H9 (cell line): ENCODE measurements around the gene MYOCOS. TPM values are rescaled to one million over a fixed set of nuclear protein-coding genes. Genes with fewer than 3 reads are reported as not detected.

Experiments used
- DNase-seq: peaks from one replicate; pipeline ENCODE4 v3.0.0-alpha.2; 2017
- H2AFZ ChIP-seq: one replicate; pipeline ENCODE4 v1.6.1; 2013; ENCODE audit warnings: mild to moderate bottlenecking, low read length, control low read depth, moderate library complexity
- H2AK5ac ChIP-seq: 2 replicates; pipeline ENCODE4 v1.6.1; 2013; ENCODE audit warnings: low read length, control low read depth, mixed read lengths; ENCODE audit not compliant: insufficient read length
- H2BK120ac ChIP-seq: one replicate; pipeline ENCODE4 v1.6.1; 2013; ENCODE audit warnings: low read depth, mild to moderate bottlenecking, low read length, control low read depth, inconsistent platforms; ENCODE audit not compliant: poor library complexity, severe bottlenecking
- H2BK12ac ChIP-seq: 2 replicates; pipeline ENCODE4 v1.6.1; 2013; ENCODE audit warnings: low read length, control low read depth, mixed read lengths, low read depth; ENCODE audit not compliant: insufficient read length
- H2BK15ac ChIP-seq: 2 replicates; pipeline ENCODE4 v1.6.1; 2013; ENCODE audit warnings: low read depth, low read length, control low read depth
- H2BK20ac ChIP-seq: one replicate; pipeline ENCODE4 v1.6.1; 2013; ENCODE audit warnings: low read depth, mild to moderate bottlenecking, low read length, control low read depth, inconsistent platforms; ENCODE audit not compliant: poor library complexity, severe bottlenecking
- H2BK5ac ChIP-seq: 2 replicates; pipeline ENCODE4 v1.6.1; 2013; ENCODE audit warnings: low read length, control low read depth, mixed read lengths; ENCODE audit not compliant: insufficient read length
- H3K14ac ChIP-seq: 2 replicates; pipeline ENCODE4 v1.6.1; 2013; ENCODE audit warnings: low read length, control low read depth; ENCODE audit not compliant: insufficient read depth
- H3K18ac ChIP-seq: 2 replicates; pipeline ENCODE4 v1.6.1; 2013; ENCODE audit warnings: low read depth, mild to moderate bottlenecking, mixed read lengths, low read length, control low read depth; ENCODE audit not compliant: insufficient read length
- H3K23ac ChIP-seq: 2 replicates; pipeline ENCODE4 v1.6.1; 2013; ENCODE audit warnings: low read length, control low read depth, mixed read lengths, low read depth; ENCODE audit not compliant: insufficient read length
- H3K23me2 ChIP-seq: 2 replicates; pipeline ENCODE4 v1.6.1; 2013; ENCODE audit warnings: low read depth, mild to moderate bottlenecking, mixed read lengths, low read length, control low read depth; ENCODE audit not compliant: insufficient read length, poor library complexity, severe bottlenecking
- H3K27ac ChIP-seq: 2 replicates; pipeline ENCODE4 v1.5.1; 2013; ENCODE audit warnings: low read length, control low read depth, mixed read lengths, low read depth; ENCODE audit not compliant: insufficient read length
- H3K27me3 ChIP-seq: 2 replicates; pipeline ENCODE4 v1.6.1; 2013; ENCODE audit warnings: low read length, control low read depth, inconsistent platforms; ENCODE audit not compliant: insufficient read depth
- H3K4ac ChIP-seq: 2 replicates; pipeline ENCODE4 v1.6.1; 2013; ENCODE audit warnings: low read depth, mild to moderate bottlenecking, control low read depth, inconsistent platforms, low read length, moderate library complexity
- H3K4me1 ChIP-seq: 2 replicates; pipeline ENCODE4 v1.6.1; 2013; ENCODE audit warnings: low read length, control low read depth, inconsistent platforms; ENCODE audit not compliant: insufficient read depth
- H3K4me2 ChIP-seq: 2 replicates; pipeline ENCODE4 v1.6.1; 2013; ENCODE audit warnings: low read length, control low read depth, mixed read lengths; ENCODE audit not compliant: insufficient read length, insufficient read depth
- H3K56ac ChIP-seq: 2 replicates; pipeline ENCODE4 v1.6.1; 2013; ENCODE audit warnings: low read depth, mild to moderate bottlenecking, mixed read lengths, low read length, control low read depth; ENCODE audit not compliant: insufficient read length
- H3K79me1 ChIP-seq: 2 replicates; pipeline ENCODE4 v1.6.1; 2013; ENCODE audit warnings: low read depth, mild to moderate bottlenecking, moderate library complexity, low read length, control low read depth, inconsistent platforms; ENCODE audit not compliant: insufficient read depth, poor library complexity, severe bottlenecking
- H3K79me2 ChIP-seq: 2 replicates; pipeline ENCODE4 v1.6.1; 2013; ENCODE audit warnings: low read length, control low read depth, inconsistent platforms; ENCODE audit not compliant: insufficient read depth
- H3K9ac ChIP-seq: 2 replicates; pipeline ENCODE4 v1.6.1; 2013; ENCODE audit warnings: low read length, control low read depth, mixed read lengths; ENCODE audit not compliant: insufficient read length; ENCODE audit errors: extremely low read depth
- H3K9me3 ChIP-seq: one replicate; pipeline ENCODE4 v1.6.1; 2013; ENCODE audit warnings: low read depth, low read length, inconsistent platforms; ENCODE audit not compliant: control insufficient read depth
- H3T11ph ChIP-seq: one replicate; pipeline ENCODE4 v1.6.1; 2013; ENCODE audit warnings: mild to moderate bottlenecking, low read length, control low read depth, inconsistent platforms
- H4K20me1 ChIP-seq: one replicate; pipeline ENCODE4 v1.6.1; 2013; ENCODE audit not compliant: control insufficient read depth, insufficient read length, insufficient read depth
- H4K5ac ChIP-seq: 2 replicates; pipeline ENCODE4 v1.6.1; 2013; ENCODE audit warnings: low read depth, mild to moderate bottlenecking, mixed read lengths, low read length, control low read depth; ENCODE audit not compliant: insufficient read length
- H4K8ac ChIP-seq: replicated peaks from 2 replicates; pipeline ENCODE4 v1.6.1; 2013; ENCODE audit warnings: low read length, control low read depth, mixed read lengths, low read depth; ENCODE audit not compliant: insufficient read length
- H4K91ac ChIP-seq: 2 replicates; pipeline ENCODE4 v1.6.1; 2013; ENCODE audit warnings: low read depth, mild to moderate bottlenecking, moderate library complexity, mixed read lengths, low read length, control low read depth; ENCODE audit not compliant: insufficient read length
- H3K27ac Mint-ChIP-seq, 3 experiments: 2 replicates in 2 of 3; 3 replicates in 1 of 3; pipeline ENCODE4 v1.8.0; 2020 to 2021; ENCODE audit warnings: mixed read lengths in 3 of 3, mild to moderate bottlenecking in 1 of 3, moderate library complexity in 1 of 3
- H3K27me3 Mint-ChIP-seq: 2 replicates; pipeline ENCODE4 v1.8.0; 2021; ENCODE audit warnings: low read depth, mild to moderate bottlenecking, moderate library complexity, mixed read lengths
- H3K36me3 Mint-ChIP-seq, 3 experiments: 2 replicates in 2 of 3; 3 replicates in 1 of 3; pipeline ENCODE4 v1.8.0; 2020 to 2021; ENCODE audit warnings: low read depth in 3 of 3, mixed read lengths in 3 of 3; ENCODE audit not compliant: insufficient read depth in 1 of 3
- H3K4me1 Mint-ChIP-seq, 2 experiments: 2 replicates each; pipeline ENCODE4 v1.8.0; 2020; ENCODE audit warnings: mixed read lengths in 2 of 2
- H3K4me3 Mint-ChIP-seq, 2 experiments: 2 replicates in 1 of 2; 3 replicates in 1 of 2; pipeline ENCODE4 v1.8.0; 2020 to 2021; ENCODE audit warnings: mild to moderate bottlenecking in 2 of 2, mixed read lengths in 2 of 2, moderate library complexity in 1 of 2
- H3K9me3 Mint-ChIP-seq, 2 experiments: 2 replicates in 1 of 2; 3 replicates in 1 of 2; pipeline ENCODE4 v1.8.0; 2020; ENCODE audit warnings: mild to moderate bottlenecking in 2 of 2, mixed read lengths in 2 of 2, moderate library complexity in 1 of 2
- WGBS: extraction: QIAGEN DNeasy Blood & Tissue Kit; methylation state at CpG from one replicate; pipeline ENCODE4 v1.1.7; 2013; ENCODE audit warnings: missing lambda C conversion rate, low lambda C conversion rate, mixed read lengths; ENCODE audit not compliant: insufficient read length; ENCODE audit errors: extremely low coverage; 5-methylcytosine and 5-hydroxymethylcytosine counted together
- total RNA-seq: library from RNA; stranded (reverse); gene quantifications from 2 replicates; pipeline ENCODE4 v1.2.1, GENCODE V29; 2021
- TF ChIP-seq, protein P1 (sequence below): fragments of 200-600 bp; sonication (generic); conservative IDR thresholded peaks from 3 replicates; pipeline ENCODE4 v1.8.0; 2021; ENCODE audit warnings: antibody characterized with exemption, mild to moderate bottlenecking

The MYOCOS gene
- total RNA-seq, 1 experiment from 2014 or later = 0.13 TPM

GRCh38 chr1:171611306-171611705, 10.7 kb upstream of the MYOCOS start:
- Mint-ChIP-seq H3K27me3 (no peaks in the 10 kb centered on the region), H3K4me1 (no peaks in the 10 kb centered on the region), H3K9me3 (no peaks in the 10 kb centered on the region), H3K36me3 (no peaks in the 10 kb centered on the region), H3K4me3 (no peak overlapping the region), H3K27ac (no peak overlapping the region)
- H3K4me2 ChIP-seq = no peak overlapping the region
- no peaks in the 10 kb centered on the region for H3K9me3 ChIP-seq
- no peak overlapping the region for H3K18ac ChIP-seq
- H3T11ph ChIP-seq = no peak overlapping the region
- no peak overlapping the region for H3K27ac ChIP-seq
- no peaks in the 10 kb centered on the region for H3K79me2 ChIP-seq
- H3K14ac ChIP-seq = no peak overlapping the region
- no peak overlapping the region for H2BK120ac ChIP-seq
- no peak overlapping the region for H4K5ac ChIP-seq
- H2BK20ac ChIP-seq = no peak overlapping the region
- DNase-seq = no peak
- H4K8ac ChIP-seq = no peak overlapping the region
- no peak overlapping the region for H3K23ac ChIP-seq
- H4K91ac ChIP-seq = no peak overlapping the region
- no peak overlapping the region for H2AK5ac ChIP-seq
- no peak overlapping the region for H2BK5ac ChIP-seq
- no CpG with 5 or more reads among the region's 2 CpGs for WGBS
- no peaks in the 10 kb centered on the region for H3K27me3 ChIP-seq
- H4K20me1 ChIP-seq = no peaks in the 10 kb centered on the region
- no peak overlapping the region for H2AFZ ChIP-seq
- H3K9ac ChIP-seq = no peak overlapping the region
- no peak overlapping the region for H3K56ac ChIP-seq
- H3K23me2 ChIP-seq = no peaks in the 10 kb centered on the region
- H3K79me1 ChIP-seq = no peaks in the 10 kb centered on the region
- TF ChIP-seq, protein P1, sequence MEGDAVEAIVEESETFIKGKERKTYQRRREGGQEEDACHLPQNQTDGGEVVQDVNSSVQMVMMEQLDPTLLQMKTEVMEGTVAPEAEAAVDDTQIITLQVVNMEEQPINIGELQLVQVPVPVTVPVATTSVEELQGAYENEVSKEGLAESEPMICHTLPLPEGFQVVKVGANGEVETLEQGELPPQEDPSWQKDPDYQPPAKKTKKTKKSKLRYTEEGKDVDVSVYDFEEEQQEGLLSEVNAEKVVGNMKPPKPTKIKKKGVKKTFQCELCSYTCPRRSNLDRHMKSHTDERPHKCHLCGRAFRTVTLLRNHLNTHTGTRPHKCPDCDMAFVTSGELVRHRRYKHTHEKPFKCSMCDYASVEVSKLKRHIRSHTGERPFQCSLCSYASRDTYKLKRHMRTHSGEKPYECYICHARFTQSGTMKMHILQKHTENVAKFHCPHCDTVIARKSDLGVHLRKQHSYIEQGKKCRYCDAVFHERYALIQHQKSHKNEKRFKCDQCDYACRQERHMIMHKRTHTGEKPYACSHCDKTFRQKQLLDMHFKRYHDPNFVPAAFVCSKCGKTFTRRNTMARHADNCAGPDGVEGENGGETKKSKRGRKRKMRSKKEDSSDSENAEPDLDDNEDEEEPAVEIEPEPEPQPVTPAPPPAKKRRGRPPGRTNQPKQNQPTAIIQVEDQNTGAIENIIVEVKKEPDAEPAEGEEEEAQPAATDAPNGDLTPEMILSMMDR = no peak
- no peaks in the 10 kb centered on the region for H3K4me1 ChIP-seq
- no peak overlapping the region for H2BK12ac ChIP-seq
- H3K4ac ChIP-seq = no peak overlapping the region
- no peak overlapping the region for H2BK15ac ChIP-seq
